Measurements from ENCODE around the gene LAMTOR5. TPM values are rescaled to one million over a fixed set of nuclear protein-coding genes. Genes with fewer than 3 reads are reported as not detected.

Gene LAMTOR5
- total and polyA plus RNA-seq, 12 donors: 209 to 506 (median 248) TPM

DNA sequence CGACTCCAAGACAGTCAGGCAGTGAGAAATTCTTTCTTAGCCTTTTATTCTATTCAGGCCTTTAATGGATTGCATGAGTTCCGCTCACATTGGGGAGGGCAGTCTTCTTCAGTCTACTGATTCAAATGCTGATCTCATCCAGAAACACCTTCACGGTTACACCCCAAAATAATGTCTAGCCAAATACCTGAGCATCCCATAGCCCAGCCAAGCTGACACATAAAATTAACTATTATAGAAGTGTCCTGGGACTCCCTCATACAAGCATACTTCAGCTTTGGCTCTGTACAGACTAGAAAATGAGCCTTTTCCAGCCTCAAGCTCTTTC, 13.0 kb downstream of the LAMTOR5 start:
- H3K27me3 ChIP-seq: no peaks in the 10 kb centered on the region
- no peak for DNase-seq
- no peaks in the 10 kb centered on the region for H3K4me1 ChIP-seq
- intact Hi-C loops (cut with DNase I): loop anchor here in 1 of 10 donors (10.0 kb wide), 1 partner anchor 50 kb away; no protein-coding TSS in a partner anchor
- WGBS, 2 donors: 94 to 96% methylated on average over 3 of the region's 3 CpGs
- TF ChIP-seq, protein P1, sequence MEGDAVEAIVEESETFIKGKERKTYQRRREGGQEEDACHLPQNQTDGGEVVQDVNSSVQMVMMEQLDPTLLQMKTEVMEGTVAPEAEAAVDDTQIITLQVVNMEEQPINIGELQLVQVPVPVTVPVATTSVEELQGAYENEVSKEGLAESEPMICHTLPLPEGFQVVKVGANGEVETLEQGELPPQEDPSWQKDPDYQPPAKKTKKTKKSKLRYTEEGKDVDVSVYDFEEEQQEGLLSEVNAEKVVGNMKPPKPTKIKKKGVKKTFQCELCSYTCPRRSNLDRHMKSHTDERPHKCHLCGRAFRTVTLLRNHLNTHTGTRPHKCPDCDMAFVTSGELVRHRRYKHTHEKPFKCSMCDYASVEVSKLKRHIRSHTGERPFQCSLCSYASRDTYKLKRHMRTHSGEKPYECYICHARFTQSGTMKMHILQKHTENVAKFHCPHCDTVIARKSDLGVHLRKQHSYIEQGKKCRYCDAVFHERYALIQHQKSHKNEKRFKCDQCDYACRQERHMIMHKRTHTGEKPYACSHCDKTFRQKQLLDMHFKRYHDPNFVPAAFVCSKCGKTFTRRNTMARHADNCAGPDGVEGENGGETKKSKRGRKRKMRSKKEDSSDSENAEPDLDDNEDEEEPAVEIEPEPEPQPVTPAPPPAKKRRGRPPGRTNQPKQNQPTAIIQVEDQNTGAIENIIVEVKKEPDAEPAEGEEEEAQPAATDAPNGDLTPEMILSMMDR (IDR thresholded peaks at IDR 0.05): no peak
- no peak overlapping the region for H3K27ac ChIP-seq
- H3K4me3 ChIP-seq: no peak overlapping the region
- peaks cover 0 to 62% (median 1%) of the 10 kb centered on the region in 9 donors for H3K36me3 ChIP-seq
- no peaks in the 10 kb centered on the region for H3K9me3 ChIP-seq
- ATAC-seq: no peak

DNA sequence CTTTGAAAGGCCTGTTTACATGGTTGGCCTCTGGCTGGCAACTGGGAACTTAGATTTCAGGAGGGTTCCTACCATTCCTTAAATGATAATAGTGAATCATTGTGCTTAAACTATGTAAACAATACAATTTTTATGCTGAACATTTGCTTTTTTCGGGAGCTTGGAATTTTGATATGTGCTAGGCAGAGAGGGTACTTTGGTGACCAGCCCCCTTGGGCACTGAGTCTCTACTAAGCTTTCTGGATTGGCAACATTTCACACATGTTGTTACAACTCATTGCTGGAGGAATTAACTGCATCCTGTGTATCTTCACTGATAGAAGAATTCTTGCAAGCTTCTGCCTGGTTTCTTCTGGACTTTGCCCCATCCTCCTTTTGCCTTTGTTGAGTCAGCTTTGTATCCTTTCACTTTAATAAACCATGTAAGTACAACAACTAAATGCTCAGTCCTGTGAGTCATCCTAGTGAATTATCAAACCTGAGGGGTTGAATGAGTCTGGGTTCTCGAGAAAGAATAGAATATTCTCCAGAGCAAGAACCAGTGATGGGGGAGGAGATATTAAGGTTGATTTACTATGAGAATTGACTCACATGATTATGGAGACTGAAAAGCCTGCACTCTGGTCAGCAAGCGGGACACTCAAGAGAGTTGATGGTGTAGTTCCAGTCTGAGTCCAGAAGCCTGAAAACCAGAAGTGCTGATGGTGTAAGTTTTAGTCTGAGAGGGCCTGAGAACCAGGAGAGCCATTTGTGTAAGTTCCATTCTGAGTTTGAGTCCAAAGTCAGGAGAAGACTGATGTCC, 13.6 kb downstream of the LAMTOR5 start:
- TF ChIP-seq, protein P1 (IDR thresholded peaks at IDR 0.05): no peak

DNA sequence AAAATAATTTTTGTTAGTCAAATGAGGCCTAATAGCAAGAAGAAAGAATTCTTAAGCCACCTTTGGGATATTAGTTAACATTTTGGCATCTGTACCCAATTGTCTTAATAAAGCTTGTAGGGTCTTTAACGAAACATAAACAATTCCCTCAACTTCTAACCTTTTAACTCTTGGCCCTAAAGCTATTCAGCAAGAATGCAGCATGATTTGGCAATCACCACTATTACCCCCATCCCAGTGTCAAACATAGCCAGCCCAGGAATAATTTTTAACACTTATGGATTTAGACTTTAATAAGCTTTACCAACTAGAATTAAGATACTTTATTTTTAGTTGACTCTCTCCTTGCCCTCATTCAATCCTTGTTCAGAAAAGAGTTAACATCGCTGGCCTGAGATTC, 14.2 kb downstream of the LAMTOR5 start:
- H3K27me3 ChIP-seq: no peaks in the 10 kb centered on the region
- H3K27ac ChIP-seq: no peak overlapping the region
- intact Hi-C loops (cut with DNase I): loop anchor here in 1 of 10 donors (10.0 kb wide), 1 partner anchor 48 kb away; no protein-coding TSS in a partner anchor
- H3K4me1 ChIP-seq: peaks cover 0 to 5% (median 0%) of the 10 kb centered on the region in 9 donors
- TF ChIP-seq, protein P1 (IDR thresholded peaks at IDR 0.05): no peak
- H3K9me3 ChIP-seq: no peaks in the 10 kb centered on the region
- no peak overlapping the region for H3K4me3 ChIP-seq
- whole genome bisulfite sequencing, 2 donors: 92 to 96% methylated on average over 2 of the region's 2 CpGs
- ATAC-seq (no peak), DNase-seq (no peak)
- H3K36me3 ChIP-seq: peaks cover 0 to 56% (median 0%) of the 10 kb centered on the region in 9 donors

More for the DNA sequence above, 13.6 kb downstream of the LAMTOR5 start:
- Histone ChIP-seq H3K36me3 (peaks cover 0 to 56% (median 0%) of the 10 kb centered on the region in 9 donors), H3K4me1 (peaks cover 0 to 1% (median 0%) of the 10 kb centered on the region in 9 donors), H3K27ac (no peak overlapping the region), H3K9me3 (no peaks in the 10 kb centered on the region), H3K27me3 (no peaks in the 10 kb centered on the region), H3K4me3 (no peak overlapping the region)
- DNase-seq (no peak), ATAC-seq (no peak)
- intact Hi-C loops (cut with DNase I): loop anchor here in 1 of 10 donors (10.0 kb wide), 1 partner anchor 49 kb away; no protein-coding TSS in a partner anchor
- WGBS, 2 donors: 87 to 91% methylated on average over 3 of the region's 3 CpGs

DNA sequence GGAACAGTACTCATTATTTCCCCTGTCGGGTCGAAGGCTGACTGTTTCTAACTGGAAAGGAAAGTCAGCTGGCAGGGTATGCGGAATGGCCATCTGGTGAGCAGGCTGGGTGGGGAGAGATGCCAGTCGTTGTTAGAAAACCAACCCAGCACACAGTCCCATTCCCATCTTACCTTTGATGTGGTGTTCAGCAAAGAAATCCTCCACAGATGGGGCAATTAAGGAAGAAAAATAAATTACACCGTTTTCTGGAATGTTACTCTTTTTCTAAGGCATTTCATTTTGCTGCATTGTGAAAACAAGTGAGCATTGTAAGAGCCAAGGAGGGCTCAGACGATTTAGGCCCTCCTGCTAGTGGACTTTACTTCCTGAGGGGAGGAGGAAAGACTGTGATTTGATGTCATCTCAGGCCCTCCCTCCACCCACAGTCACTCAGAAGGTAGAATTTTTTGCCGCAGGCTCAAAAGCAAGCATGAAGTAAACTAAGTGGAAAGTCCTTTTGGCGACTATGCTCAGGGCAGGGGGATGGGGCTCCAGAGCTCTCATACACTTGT, 16.7 kb downstream of the LAMTOR5 start, which contains the start of gene SLC16A4:
TSS of gene SLC16A4 (minus strand) at position 335 of the 554 bp plus-strand sequence. CDS start 1,703 bp downstream, outside the sequence.
- Histone ChIP-seq H3K27ac (peak within 1 kb of the TSS in 7 of 10 donors; percentile 5 to 68 (median 49)), H3K9me3 (no peaks in the 10 kb centered on the region), H3K4me1 (peaks cover 0 to 5% (median 0%) of the 10 kb centered on the region in 9 donors), H3K27me3 (no peaks in the 10 kb centered on the region), H3K36me3 (peaks cover 0 to 50% (median 0%) of the 10 kb centered on the region in 9 donors), H3K4me3 (peak within 1 kb of the TSS in 8 of 10 donors; percentile 21 to 52 (median 38))
- 37 to 44% methylated on average over 8 of the region's 8 CpGs for WGBS, 2 donors
- TF ChIP-seq, protein P1 (IDR thresholded peaks at IDR 0.05): no peak
- DNase-seq (peak in 1 of 2 donors; percentile 22), ATAC-seq (peak in 7 of 8 donors; percentile 67 to 91 (median 84))
- intact Hi-C loops (cut with DNase I): loop anchor here in 1 of 10 donors (10.0 kb wide), 1 partner anchor 46 kb away; no protein-coding TSS in a partner anchor
